HepG2 (cell line): ENCODE measurements around the gene CARD8. TPM values are rescaled to one million over a fixed set of nuclear protein-coding genes. Genes with fewer than 3 reads are reported as not detected.

ENCODE experiments used
- AHR ChIP-seq: IDR thresholded peaks from 2 replicates; pipeline ENCODE4 v1.6.1; 2018; ENCODE audit warnings: missing genetic modification reagents, missing compliant biosample characterization
- CBX1 ChIP-seq: IDR thresholded peaks from one replicate; pipeline ENCODE4 v1.6.1; 2016; ENCODE audit warnings: antibody characterized with exemption, low read depth
- FOXO1 ChIP-seq: sonication (generic); formaldehyde crosslinking; IDR thresholded peaks from 2 replicates; pipeline ENCODE4 v1.4.0; 2020; ENCODE audit warnings: missing genetic modification reagents
- HOMEZ ChIP-seq: IDR thresholded peaks from 2 replicates; pipeline ENCODE4 v1.6.1; 2016; ENCODE audit warnings: low read depth
- KDM5A ChIP-seq: fragments of 200-600 bp; sonication (generic); IDR thresholded peaks from 2 replicates; pipeline ENCODE4 v1.7.0; 2018; ENCODE audit warnings: antibody characterized with exemption, mild to moderate bottlenecking, low read length, borderline replicate concordance
- MBD4 ChIP-seq: IDR thresholded peaks from 2 replicates; pipeline ENCODE4 v1.6.1; 2012; ENCODE audit warnings: low read length, inconsistent platforms, borderline replicate concordance
- NCOA1 ChIP-seq: sonication (generic); formaldehyde crosslinking; IDR thresholded peaks from 2 replicates; pipeline ENCODE4 v1.9.0; 2021; ENCODE audit warnings: missing genetic modification reagents
- POGZ ChIP-seq: sonication (generic); formaldehyde crosslinking; IDR thresholded peaks from 2 replicates; pipeline ENCODE4 v1.4.0; 2020; ENCODE audit warnings: mild to moderate bottlenecking, missing genetic modification reagents
- RCOR2 ChIP-seq: IDR thresholded peaks from 2 replicates; pipeline ENCODE4 v1.6.1; 2016; ENCODE audit warnings: missing biosample characterization, missing genetic modification reagents
- SMAD3 ChIP-seq: sonication (generic); formaldehyde crosslinking; IDR thresholded peaks from 2 replicates; pipeline ENCODE4 v1.4.0; 2020; ENCODE audit warnings: missing genetic modification reagents
- TAF15 ChIP-seq: fragments of 200-400 bp; formaldehyde crosslinking; IDR thresholded peaks from one replicate; pipeline ENCODE4 v1.6.1; 2018; ENCODE audit warnings: mild to moderate bottlenecking, low read depth, low read length; ENCODE audit not compliant: poor library complexity, severe bottlenecking
- THYN1 ChIP-seq: sonication (generic); formaldehyde crosslinking; IDR thresholded peaks from 2 replicates; pipeline ENCODE4 v1.8.1; 2023; ENCODE audit warnings: low read depth, mild to moderate bottlenecking, moderate library complexity, missing genetic modification reagents, borderline replicate concordance
- YEATS4 ChIP-seq: sonication (generic); formaldehyde crosslinking; IDR thresholded peaks from 2 replicates; pipeline ENCODE4 v1.4.0; 2020; ENCODE audit warnings: missing genetic modification reagents, borderline replicate concordance
- ZHX2 ChIP-seq, 2 experiments: sonication (generic) in 1 of 2; formaldehyde crosslinking in 1 of 2; IDR thresholded peaks; 2 replicates each; pipeline versions ENCODE4 v1.6.1 to v1.9.0; 2014 to 2022; ENCODE audit warnings: antibody characterized with exemption in 1 of 2, borderline replicate concordance in 1 of 2, inconsistent platforms in 1 of 2, low read depth in 1 of 2, missing genetic modification reagents in 1 of 2
- ZNF251 ChIP-seq: sonication (generic); formaldehyde crosslinking; IDR thresholded peaks from 2 replicates; pipeline ENCODE4 v1.9.0; 2021; ENCODE audit warnings: mild to moderate bottlenecking, missing genetic modification reagents
- ZNF253 ChIP-seq: sonication (generic); formaldehyde crosslinking; IDR thresholded peaks from 2 replicates; pipeline ENCODE4 v1.8.0; 2022; ENCODE audit warnings: mild to moderate bottlenecking, missing genetic modification reagents, borderline replicate concordance
- ZNF329 ChIP-seq: sonication (generic); formaldehyde crosslinking; IDR thresholded peaks from 2 replicates; pipeline ENCODE4 v1.9.0; 2021; ENCODE audit warnings: low read depth, mild to moderate bottlenecking, missing genetic modification reagents
- polyA plus RNA-seq, 8 experiments: library from polyadenylated mRNA; depleted of rRNA in 3 of 8; stranded (reverse) in 7 of 8; unstranded in 1 of 8; fragments of >200 nt; fragmentation: Illumina TruSeq in 4 of 8; extraction: Trizol in 4 of 8; gene quantifications; 2 replicates each; pipeline versions ENCODE4 v1.2.1 to v1.2.3, GENCODE V29; 2011 to 2016; ENCODE audit warnings: low read depth in 4 of 8, missing spikeins in 1 of 8, mixed read lengths in 1 of 8; ENCODE audit not compliant: insufficient read depth in 1 of 8
- total RNA-seq, 5 experiments: library from RNA; depleted of rRNA; stranded (reverse); fragments of >200 nt; fragmentation: Illumina TruSeq; extraction: Trizol; gene quantifications; 2 replicates each; pipeline ENCODE4 v1.2.3, GENCODE V29; 2016; ENCODE audit warnings: low read depth in 1 of 5
- TF ChIP-seq, protein P1 (sequence below): sonication (generic); formaldehyde crosslinking; IDR thresholded peaks from 2 replicates; pipeline ENCODE4 v1.4.0; 2020; ENCODE audit warnings: mild to moderate bottlenecking, missing genetic modification reagents

Gene CARD8
- total and polyA plus RNA-seq, 2 of the 13 experiments (the other 11 are each of a cell fraction or from before 2014, with no cell fraction given): 15.0 to 19.2 TPM

- TF ChIP-seq MBD4 (no peak), NCOA1 (CRISPR knock-in tag) (no peak), ZHX2 (IDR thresholded peaks at IDR 0.05; ENCODE audit: low read depth) (peak; percentile 43; the same call in 1 of the 2 replicates), ZHX2 (CRISPR knock-in tag; IDR thresholded peaks at IDR 0.05; ENCODE audit: borderline replicate concordance) (0 out of 2 replicates have a peak, but pooled peaks have one; percentile 36), FOXO1 (peak; percentile 5; the same call in 1 of the 2 replicates), AHR (0 out of 2 replicates have a peak, but pooled peaks have one; percentile 60), RCOR2 (CRISPR knock-in tag) (no peak), CBX1 (no peak), ZNF329 (peak; percentile 46; the same call in 1 of the 2 replicates), TAF15 (no peak), POGZ (peak; percentile 70), ZNF253 (CRISPR knock-in tag) (no peak), YEATS4 (CRISPR knock-in tag) (peak; percentile 58; the same call in 1 of the 2 replicates), HOMEZ (CRISPR knock-in tag) (no peak), ZNF251 (peak; percentile 76; the same call in 1 of the 2 replicates), SMAD3 (CRISPR knock-in tag) (peak; percentile 40; the same call in 1 of the 2 replicates), THYN1 (no peak), KDM5A (peak; percentile 88; the same call in 1 of the 2 replicates)
- TF ChIP-seq, protein P1, sequence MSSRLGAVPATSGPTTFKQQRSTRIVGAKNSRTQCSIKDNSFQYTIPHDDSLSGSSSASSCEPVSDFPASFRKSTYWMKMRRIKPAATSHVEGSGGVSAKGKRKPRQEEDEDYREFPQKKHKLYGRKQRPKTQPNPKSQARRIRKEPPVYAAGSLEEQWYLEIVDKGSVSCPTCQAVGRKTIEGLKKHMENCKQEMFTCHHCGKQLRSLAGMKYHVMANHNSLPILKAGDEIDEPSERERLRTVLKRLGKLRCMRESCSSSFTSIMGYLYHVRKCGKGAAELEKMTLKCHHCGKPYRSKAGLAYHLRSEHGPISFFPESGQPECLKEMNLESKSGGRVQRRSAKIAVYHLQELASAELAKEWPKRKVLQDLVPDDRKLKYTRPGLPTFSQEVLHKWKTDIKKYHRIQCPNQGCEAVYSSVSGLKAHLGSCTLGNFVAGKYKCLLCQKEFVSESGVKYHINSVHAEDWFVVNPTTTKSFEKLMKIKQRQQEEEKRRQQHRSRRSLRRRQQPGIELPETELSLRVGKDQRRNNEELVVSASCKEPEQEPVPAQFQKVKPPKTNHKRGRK (CRISPR knock-in tag): no peak
These were observed 85.5 kb downstream of the CARD8 start, which contains the start of the genes LIG1 and ZSWIM9 (continued) for GRCh38 chr19:48169939-48170803.
